BJ (cell line): Measurements from ENCODE around the gene INPP5E. TPM values are rescaled to one million over a fixed set of nuclear protein-coding genes. Genes with fewer than 3 reads are reported as not detected.
A peak's percentile ranks its signal among the peaks of the same experiment; 100 is the strongest.

Experiments used
- CTCF ChIA-PET: fragments of 350-600 bp; formaldehyde crosslinking; extraction: SDS; loops from one replicate; lab custom pipeline; 2021; ENCODE audit warnings: antibody characterized with exemption, inconsistent platforms; lab: Yijun Ruan, JAX
- POLR2A ChIA-PET: fragments of 300-600 bp; sonication (Branson Sonifier 250); formaldehyde crosslinking; extraction: SDS; loops from one replicate; lab custom pipeline; 2021; ENCODE audit warnings: antibody characterized with exemption; lab: Charles Lee
- DNase-seq: peaks from one replicate; pipeline ENCODE4 v3.0.0-alpha.2; 2011; ENCODE audit warnings: low read depth
- H3K27me3 ChIP-seq: 2 replicates; pipeline ENCODE4 v1.6.0; 2011; ENCODE audit warnings: low read length; ENCODE audit not compliant: control insufficient read depth, insufficient read depth
- H3K36me3 ChIP-seq: 2 replicates; pipeline ENCODE4 v1.5.1; 2011; ENCODE audit warnings: low read length; ENCODE audit not compliant: control insufficient read depth, insufficient read depth
- H3K4me3 ChIP-seq: 2 replicates; pipeline ENCODE4 v1.5.1; 2011; ENCODE audit warnings: low read depth, mild to moderate bottlenecking, control low read depth, low read length
- polyA minus RNA-seq: library from RNA; depleted of rRNA, polyadenylated mRNA; stranded (reverse); fragments of >200 nt; gene quantifications from 2 replicates; pipeline ENCODE4 v1.2.3, GENCODE V29; 2011; rRNA and poly(A)+ RNA removed
- polyA plus RNA-seq: library from polyadenylated mRNA; depleted of rRNA; stranded (reverse); fragments of >200 nt; gene quantifications from 2 replicates; pipeline ENCODE4 v1.2.3, GENCODE V29; 2011; rRNA removed
- TF ChIP-seq, protein P1 (sequence below): IDR thresholded peaks from 2 replicates; pipeline ENCODE4 v1.5.1; 2011; ENCODE audit warnings: low read depth, mild to moderate bottlenecking, control low read depth, inconsistent platforms, low read length, moderate library complexity; ENCODE audit not compliant: insufficient read depth

Gene INPP5E, protein sequence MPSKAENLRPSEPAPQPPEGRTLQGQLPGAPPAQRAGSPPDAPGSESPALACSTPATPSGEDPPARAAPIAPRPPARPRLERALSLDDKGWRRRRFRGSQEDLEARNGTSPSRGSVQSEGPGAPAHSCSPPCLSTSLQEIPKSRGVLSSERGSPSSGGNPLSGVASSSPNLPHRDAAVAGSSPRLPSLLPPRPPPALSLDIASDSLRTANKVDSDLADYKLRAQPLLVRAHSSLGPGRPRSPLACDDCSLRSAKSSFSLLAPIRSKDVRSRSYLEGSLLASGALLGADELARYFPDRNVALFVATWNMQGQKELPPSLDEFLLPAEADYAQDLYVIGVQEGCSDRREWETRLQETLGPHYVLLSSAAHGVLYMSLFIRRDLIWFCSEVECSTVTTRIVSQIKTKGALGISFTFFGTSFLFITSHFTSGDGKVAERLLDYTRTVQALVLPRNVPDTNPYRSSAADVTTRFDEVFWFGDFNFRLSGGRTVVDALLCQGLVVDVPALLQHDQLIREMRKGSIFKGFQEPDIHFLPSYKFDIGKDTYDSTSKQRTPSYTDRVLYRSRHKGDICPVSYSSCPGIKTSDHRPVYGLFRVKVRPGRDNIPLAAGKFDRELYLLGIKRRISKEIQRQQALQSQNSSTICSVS
- polyA plus RNA-seq (3.7 and 5.6 TPM in 2 replicates), polyA minus RNA-seq (3.6 and 4.2 TPM in 2 replicates)

DNA sequence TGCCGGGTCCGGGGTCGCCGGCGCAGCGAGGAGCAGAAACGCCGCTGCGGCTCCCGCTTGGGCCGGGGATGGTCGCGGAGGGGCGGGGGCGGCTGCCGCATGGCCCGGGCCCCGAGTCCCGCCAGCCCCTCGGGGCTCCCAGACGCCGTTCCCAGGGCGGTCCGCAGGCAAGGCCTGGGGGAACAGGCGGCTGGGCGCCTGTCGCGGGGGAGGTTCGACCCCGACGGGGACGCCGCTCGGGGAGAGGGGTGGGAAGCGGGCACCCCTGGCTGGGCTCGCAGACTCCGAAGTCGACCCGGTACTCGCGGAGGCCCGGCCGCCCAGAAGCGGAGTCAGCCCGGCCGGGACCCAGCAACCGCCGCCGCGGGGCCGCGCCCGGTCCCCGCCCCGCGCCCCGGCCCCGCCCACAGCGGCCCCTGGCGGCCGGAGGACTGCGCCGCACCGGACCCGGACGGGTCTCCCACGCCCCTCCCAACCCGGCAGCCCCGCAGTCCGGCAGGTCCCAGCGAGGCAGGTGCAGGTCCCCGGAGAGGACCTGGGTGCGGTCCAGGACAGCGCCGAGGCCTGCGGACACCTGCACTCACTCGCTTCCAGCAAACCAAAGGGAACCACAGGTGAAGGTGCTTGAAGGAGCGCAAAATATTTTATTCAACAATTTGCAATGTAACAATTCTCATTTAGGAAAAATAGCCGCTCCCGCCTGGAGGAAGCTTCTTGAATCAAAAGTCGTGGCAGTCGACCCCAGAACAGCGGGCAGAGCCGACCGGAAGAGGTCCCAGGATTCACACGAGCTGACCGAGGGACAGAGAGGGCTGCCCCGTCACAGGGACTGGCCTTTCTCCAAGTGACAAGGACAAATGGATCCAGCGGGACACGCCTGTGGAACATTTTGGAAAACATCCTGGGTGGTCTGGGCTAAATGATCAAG lies at the start of gene INPP5E:
Gene INPP5E, minus strand, starts transcription at position 365 of the 928 bp plus-strand sequence. CDS start 426 bp downstream, outside the sequence.
- TF ChIP-seq, protein P1, sequence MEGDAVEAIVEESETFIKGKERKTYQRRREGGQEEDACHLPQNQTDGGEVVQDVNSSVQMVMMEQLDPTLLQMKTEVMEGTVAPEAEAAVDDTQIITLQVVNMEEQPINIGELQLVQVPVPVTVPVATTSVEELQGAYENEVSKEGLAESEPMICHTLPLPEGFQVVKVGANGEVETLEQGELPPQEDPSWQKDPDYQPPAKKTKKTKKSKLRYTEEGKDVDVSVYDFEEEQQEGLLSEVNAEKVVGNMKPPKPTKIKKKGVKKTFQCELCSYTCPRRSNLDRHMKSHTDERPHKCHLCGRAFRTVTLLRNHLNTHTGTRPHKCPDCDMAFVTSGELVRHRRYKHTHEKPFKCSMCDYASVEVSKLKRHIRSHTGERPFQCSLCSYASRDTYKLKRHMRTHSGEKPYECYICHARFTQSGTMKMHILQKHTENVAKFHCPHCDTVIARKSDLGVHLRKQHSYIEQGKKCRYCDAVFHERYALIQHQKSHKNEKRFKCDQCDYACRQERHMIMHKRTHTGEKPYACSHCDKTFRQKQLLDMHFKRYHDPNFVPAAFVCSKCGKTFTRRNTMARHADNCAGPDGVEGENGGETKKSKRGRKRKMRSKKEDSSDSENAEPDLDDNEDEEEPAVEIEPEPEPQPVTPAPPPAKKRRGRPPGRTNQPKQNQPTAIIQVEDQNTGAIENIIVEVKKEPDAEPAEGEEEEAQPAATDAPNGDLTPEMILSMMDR: peak; percentile 43; the same call in 1 of the 2 replicates
- Histone ChIP-seq H3K4me3 (peak within 1 kb of the TSS; percentile 73), H3K27me3 (no peaks in the 10 kb centered on the region), H3K36me3 (peaks cover 33% of the 10 kb centered on the region)
- ChIA-PET CTCF (interaction anchor here (0.7 to 1.3 kb wide), 11 partner anchors 9 to 257 kb away, joined by 3 to 6 read pairs (median 3); no protein-coding TSS in a partner anchor), POLR2A (no interaction called here)
- no peak for DNase-seq

DNA sequence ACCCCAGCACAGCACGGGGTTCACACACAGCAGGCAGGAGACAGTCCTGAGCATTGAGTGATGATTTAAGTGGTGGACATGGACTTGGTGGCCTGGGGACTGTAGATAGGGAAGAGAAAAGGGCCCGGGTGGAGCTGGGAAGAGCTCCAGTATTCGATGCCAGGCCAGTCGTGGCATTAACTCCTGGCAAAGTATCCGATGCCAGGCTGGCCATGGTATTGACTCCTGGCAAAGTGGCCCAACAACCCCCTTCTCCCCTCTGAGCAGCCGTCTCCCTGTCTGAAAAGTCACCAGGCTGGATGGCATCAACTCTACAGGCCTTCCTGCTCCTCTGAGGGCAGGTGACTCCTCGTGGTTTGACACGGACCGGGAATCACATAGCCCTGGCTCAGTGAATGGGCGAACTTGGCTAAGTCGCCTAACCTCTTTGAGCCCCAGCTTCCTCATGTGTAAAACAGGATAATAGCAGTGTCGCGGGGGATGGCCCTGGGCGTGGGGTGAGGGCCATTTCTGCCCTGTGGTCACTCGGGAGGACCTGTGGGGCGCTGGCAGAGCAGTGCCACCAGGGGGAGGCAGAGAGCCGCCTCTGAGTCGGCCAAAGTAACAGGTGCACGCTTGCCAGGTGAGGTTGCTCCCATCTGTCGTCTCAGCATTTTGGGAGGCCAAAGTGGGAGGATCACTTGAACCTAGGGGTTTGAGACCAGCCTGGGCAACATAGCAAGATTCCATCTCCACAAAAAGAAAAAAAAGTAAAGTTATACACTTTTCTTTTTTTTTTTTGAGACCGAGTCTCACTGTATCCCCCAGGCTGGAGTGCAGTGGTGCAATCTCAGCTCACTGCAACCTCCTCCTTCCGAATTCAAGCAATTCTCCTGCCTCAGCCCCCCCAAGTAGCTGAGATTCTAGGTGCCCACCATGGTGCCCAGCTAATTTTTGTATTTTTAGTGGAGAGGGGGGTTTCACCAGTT lies 48.9 kb upstream of the INPP5E start:
- ChIA-PET CTCF (interaction anchor here (0.7 to 9.0 kb wide), 28 partner anchors 8 to 227 kb away, joined by 3 to 385 read pairs (median 4); no protein-coding TSS in a partner anchor), POLR2A (no interaction called here)
- no peak for DNase-seq
- TF ChIP-seq, protein P1: peak; percentile 97
- no peak overlapping the region for H3K4me3 ChIP-seq
- H3K36me3 ChIP-seq: no peaks in the 10 kb centered on the region
- no peaks in the 10 kb centered on the region; the same call in 1 of the 2 replicates for H3K27me3 ChIP-seq

DNA sequence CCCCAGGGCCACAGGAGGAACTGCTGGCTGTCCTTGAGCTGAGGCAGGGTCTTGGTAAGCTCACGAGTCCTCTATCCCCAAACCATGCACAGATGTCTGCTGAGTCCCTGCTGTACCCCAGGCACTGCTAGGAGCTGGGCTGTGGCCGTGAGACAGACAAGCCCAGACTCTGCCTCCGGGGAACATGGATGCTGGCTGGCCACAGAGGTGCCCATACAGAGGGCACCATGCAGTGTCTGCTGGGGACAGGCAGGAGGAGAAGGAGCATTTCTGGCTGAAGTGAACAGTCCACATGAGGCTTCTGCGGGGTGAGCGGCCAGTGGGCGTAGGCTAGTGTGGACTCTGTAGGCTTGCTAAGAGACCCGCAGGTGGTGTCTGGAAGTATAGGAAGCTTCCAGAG lies 48.0 kb upstream of the INPP5E start:
- DNase-seq: no peak
- H3K36me3 ChIP-seq: no peaks in the 10 kb centered on the region
- H3K27me3 ChIP-seq: no peaks in the 10 kb centered on the region; the same call in 1 of the 2 replicates
- H3K4me3 ChIP-seq: no peak overlapping the region
- ChIA-PET CTCF (interaction anchor here (0.7 to 9.0 kb wide), 24 partner anchors 9 to 547 kb away, joined by 3 to 385 read pairs (median 4); no protein-coding TSS in a partner anchor), POLR2A (no interaction called here)
- TF ChIP-seq, protein P1: no peak

DNA sequence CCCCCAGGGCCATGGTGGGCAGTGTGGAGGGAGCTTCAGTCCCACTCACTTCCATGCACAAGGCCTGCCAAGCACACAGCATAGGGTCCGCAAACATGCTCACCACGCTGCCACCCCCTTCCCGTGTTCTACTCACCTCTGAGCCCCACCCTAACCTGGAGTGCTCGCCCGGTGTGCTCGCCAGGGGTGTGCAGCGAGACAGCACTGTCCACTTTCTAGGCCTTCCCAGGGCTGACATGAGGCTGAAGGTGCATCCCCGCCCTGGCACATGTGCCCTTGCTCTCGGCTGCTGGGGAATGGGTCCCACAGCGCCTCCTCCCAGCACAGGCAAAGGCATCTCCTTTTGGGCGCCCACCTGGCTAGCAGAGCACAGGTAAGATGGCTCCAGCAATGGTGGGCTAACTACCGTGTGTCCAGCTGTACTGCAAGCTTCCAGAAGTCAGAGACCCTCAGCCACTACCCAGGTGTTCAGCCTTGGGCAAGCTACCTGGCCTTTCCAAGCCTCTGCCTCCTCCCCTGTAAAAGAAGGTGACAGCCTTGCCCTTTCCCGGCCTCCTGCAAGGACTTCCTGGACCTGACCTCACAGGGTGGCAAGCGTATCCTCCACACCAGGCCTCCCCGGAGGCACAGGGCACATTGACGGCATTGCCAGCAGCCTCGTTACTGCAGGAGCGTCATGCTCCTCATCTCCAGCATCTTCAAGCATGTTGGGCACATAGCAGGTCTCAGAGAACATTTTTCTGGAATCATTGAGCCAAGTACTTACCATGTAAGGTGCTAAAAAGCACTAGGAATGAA lies 47.4 kb upstream of the INPP5E start:
- no peak for DNase-seq
- TF ChIP-seq, protein P1: no peak
- Histone ChIP-seq H3K4me3 (no peak overlapping the region), H3K36me3 (no peaks in the 10 kb centered on the region), H3K27me3 (no peaks in the 10 kb centered on the region; the same call in 1 of the 2 replicates)
- ChIA-PET POLR2A (no interaction called here), CTCF (interaction anchor here (1.0 to 9.0 kb wide), 16 partner anchors 9 to 548 kb away, joined by 3 to 385 read pairs (median 4); no protein-coding TSS in a partner anchor)
